HS-27A (cell line): Measurements from ENCODE around the gene ANKRD33B.
"Not testable (repeated sequence)": the region's sequence is repeated elsewhere in the genome, so short reads cannot be mapped to it uniquely, and the experiment has no call there.

Experiments
- DNase-seq: peaks from one replicate; pipeline ENCODE4 v3.0.0-alpha.2; 2012; ENCODE audit warnings: low read depth, missing footprints

The ANKRD33B gene

GRCh38 chr5:10660720-10661387, 97.0 kb downstream of the ANKRD33B start:
- no peak for DNase-seq

- no peak for DNase-seq
Observed at GRCh38 chr5:10661401-10661800, 97.5 kb downstream of the ANKRD33B start.

GRCh38 chr5:10662083-10662482, 98.2 kb downstream of the ANKRD33B start:
- no peak for DNase-seq

- no peak for DNase-seq
Observed at GRCh38 chr5:10662661-10663488, 99.0 kb downstream of the ANKRD33B start.

GRCh38 chr5:10663489-10664179, 99.8 kb downstream of the ANKRD33B start:
- DNase-seq: no peak

- DNase-seq: not testable (repeated sequence)
Observed at GRCh38 chr5:10664180-10664769, 100.4 kb downstream of the ANKRD33B start.

GRCh38 chr5:10665799-10666198, 101.9 kb downstream of the ANKRD33B start:
- no peak for DNase-seq

GRCh38 chr5:10666531-10667299, 102.8 kb downstream of the ANKRD33B start:
- DNase-seq: no peak

GRCh38 chr5:10667431-10668057, 103.7 kb downstream of the ANKRD33B start:
- no peak for DNase-seq

GRCh38 chr5:10668697-10669096, 104.8 kb downstream of the ANKRD33B start:
- no peak for DNase-seq

GRCh38 chr5:10669983-10670382, 106.1 kb downstream of the ANKRD33B start:
- DNase-seq: no peak

- DNase-seq: no peak
Observed at GRCh38 chr5:10671041-10672008, 107.5 kb downstream of the ANKRD33B start.

GRCh38 chr5:10672146-10673016, 108.5 kb downstream of the ANKRD33B start:
- no peak for DNase-seq

- DNase-seq: no peak
Observed at GRCh38 chr5:10673017-10673389, 109.1 kb downstream of the ANKRD33B start.

- DNase-seq: no peak
Observed at GRCh38 chr5:10673407-10673806, 109.5 kb downstream of the ANKRD33B start.

- no peak for DNase-seq
Observed at GRCh38 chr5:10674096-10674495, 110.2 kb downstream of the ANKRD33B start.

- no peak for DNase-seq
Observed at GRCh38 chr5:10674582-10674981, 110.7 kb downstream of the ANKRD33B start.

GRCh38 chr5:10675177-10675700, 111.4 kb downstream of the ANKRD33B start:
- DNase-seq: no peak

- DNase-seq: no peak
Observed at GRCh38 chr5:10676224-10676623, 112.4 kb downstream of the ANKRD33B start.
